Amygdala (tissue), 56 donors: Measurements from ENCODE around the gene QSOX1.
"Not testable (repeated sequence)": the region's sequence is repeated elsewhere in the genome, so short reads cannot be mapped to it uniquely, and the experiment has no call there.

ENCODE experiments used
- DNase-seq, 56 donors: peaks; one replicate each; lab custom pipeline; 2025; lab: John Stamatoyannopoulos, UW

The QSOX1 gene, protein sequence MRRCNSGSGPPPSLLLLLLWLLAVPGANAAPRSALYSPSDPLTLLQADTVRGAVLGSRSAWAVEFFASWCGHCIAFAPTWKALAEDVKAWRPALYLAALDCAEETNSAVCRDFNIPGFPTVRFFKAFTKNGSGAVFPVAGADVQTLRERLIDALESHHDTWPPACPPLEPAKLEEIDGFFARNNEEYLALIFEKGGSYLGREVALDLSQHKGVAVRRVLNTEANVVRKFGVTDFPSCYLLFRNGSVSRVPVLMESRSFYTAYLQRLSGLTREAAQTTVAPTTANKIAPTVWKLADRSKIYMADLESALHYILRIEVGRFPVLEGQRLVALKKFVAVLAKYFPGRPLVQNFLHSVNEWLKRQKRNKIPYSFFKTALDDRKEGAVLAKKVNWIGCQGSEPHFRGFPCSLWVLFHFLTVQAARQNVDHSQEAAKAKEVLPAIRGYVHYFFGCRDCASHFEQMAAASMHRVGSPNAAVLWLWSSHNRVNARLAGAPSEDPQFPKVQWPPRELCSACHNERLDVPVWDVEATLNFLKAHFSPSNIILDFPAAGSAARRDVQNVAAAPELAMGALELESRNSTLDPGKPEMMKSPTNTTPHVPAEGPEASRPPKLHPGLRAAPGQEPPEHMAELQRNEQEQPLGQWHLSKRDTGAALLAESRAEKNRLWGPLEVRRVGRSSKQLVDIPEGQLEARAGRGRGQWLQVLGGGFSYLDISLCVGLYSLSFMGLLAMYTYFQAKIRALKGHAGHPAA

DNA sequence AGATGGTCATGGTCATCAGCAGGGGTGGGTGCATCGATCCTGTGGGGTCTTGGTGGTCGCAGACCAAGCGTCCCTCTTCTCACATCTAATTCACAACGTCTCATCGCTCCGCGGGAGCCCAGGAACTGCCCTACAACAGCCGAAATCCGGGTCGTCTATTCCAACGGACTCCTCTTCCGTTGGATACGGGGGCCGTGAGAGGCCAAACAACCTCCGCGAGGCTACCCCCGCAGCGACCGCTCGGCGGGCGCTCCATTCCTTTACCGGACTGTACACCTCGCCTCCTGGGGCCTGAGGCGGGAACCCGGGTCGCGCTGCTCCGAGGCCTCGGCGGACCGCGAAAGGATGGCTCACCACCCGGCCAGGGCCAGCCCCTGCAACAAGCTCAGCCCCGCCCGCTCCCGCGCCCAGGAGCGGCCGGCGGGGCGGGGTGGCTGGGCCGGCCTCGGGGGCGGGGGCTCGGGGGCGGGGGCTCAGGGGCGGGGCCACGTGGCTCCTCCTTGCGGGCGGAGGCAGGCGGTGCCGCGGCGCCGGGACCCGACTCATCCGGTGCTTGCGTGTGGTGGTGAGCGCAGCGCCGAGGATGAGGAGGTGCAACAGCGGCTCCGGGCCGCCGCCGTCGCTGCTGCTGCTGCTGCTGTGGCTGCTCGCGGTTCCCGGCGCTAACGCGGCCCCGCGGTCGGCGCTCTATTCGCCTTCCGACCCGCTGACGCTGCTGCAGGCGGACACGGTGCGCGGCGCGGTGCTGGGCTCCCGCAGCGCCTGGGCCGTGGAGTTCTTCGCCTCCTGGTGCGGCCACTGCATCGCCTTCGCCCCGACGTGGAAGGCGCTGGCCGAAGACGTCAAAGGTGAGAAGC is at the start of gene QSOX1:
QSOX1 (plus strand) TSS at position 545 of the 857 bp plus-strand sequence; CDS start at position 584, 39 bp downstream.
- DNase-seq = peak; percentile 37 to 97 (median 86)

DNA sequence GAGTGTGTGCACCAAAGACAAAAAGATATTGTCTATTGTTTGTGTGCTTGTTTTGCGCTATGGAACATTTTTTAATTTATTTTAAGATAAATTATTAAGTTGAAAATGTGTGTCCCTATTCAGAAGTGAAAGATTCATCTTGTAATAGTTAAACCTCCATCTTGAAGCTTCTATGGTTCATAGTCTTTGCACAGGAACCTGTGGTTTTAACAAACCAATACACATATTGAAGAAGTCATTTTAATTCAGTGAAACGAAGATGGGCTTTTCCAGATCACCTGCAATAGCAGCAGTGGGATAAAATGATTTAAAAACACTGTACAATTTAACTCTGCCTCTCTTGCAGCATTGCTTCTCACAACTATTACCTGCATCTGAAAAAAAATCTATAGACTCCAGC is 42.6 kb upstream of the QSOX1 start:
- DNase-seq = no peak

DNA sequence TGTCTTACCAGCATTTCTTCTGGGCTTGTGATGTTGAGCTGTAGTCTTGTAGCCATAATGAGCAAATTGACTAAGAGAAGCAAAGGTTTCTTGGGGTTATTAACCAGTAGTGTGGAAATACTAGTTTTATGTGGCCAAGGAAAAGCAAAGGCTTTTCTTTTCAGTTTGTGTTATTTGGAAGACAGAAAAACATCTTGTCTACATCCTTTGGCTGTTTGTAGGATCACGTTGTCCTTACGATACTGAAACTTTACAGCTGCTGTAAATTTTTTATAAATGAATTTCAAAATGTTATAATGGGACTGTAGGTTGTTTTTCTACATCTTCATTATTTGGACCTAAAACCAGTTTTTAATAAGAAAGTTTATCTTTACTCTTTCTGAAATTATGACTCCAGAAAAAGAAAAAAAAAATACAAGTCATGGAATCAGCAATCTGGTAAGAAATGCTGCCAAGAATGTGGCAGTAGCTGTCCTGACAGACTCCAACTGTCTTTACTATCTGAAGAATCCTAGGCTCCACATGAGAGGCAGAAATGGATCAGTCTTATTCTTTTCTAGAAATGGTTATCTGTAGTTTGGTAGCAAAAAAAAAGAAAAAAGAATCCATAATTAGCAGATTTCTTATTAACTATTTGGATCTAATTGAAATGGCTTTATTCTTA is 41.6 kb upstream of the QSOX1 start:
- no peak for DNase-seq

DNA sequence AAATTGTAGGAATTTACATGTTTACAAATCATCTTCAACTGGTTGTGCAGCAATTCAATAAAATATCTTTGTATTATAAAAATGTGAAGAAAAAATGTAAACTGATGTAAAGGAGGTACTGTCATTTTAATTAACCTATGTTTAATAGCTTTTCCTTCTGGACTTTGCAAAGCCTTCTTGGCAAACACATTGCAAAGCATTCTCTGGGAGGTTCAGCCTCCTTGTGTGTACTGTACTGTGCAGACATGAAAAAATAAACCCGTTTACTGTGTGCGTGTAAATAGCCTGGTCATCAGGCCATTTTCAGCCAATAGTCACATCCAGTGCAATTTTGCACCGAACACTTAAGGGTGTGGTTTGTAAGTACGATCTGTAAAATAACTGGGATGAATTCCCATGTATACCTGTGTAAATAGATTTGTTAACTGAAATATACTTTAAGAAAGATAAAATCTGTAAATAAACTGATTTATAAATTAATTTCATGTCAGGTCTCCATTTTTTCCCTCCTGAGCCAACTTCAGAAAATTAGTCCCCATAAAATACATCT is 40.2 kb upstream of the QSOX1 start:
- DNase-seq = no peak

DNA sequence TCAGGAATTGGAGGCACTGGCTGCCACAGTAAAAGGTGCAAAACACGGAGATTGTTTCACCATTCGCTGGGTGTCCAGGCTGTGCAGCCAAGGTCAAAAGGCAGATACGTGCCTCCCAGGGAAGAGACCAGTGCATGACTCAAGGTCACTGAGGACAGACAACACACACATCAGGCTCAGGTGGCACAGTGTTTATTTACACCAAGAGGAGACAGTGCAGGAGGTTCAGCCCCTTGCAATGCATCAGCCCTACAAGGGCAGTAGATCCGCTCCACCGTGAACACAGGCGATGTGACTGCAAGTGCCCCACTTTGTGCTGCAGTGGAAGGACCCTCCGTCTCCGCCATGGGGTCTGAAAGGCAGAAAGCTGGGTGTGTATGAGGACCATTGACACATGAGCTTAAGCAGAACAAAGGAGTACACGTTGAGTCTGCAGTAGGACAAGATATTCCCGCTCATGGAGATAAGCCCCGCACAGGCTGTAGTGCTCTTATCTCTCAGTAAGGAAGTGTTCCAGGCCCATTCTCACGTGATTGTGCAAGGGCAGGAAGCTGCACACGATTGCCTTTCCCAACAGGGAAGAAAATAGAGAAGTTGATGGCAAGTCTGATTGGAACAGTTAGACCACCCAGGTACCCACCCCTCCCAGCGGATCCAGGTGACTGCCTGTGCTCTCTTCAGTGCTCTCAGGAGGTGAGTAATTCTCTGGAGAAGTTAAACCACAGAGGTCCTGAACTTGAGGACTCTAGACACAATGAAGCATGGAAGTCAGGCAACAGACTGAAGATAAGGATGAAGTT is 37.5 kb upstream of the QSOX1 start:
- no peak for DNase-seq

DNA sequence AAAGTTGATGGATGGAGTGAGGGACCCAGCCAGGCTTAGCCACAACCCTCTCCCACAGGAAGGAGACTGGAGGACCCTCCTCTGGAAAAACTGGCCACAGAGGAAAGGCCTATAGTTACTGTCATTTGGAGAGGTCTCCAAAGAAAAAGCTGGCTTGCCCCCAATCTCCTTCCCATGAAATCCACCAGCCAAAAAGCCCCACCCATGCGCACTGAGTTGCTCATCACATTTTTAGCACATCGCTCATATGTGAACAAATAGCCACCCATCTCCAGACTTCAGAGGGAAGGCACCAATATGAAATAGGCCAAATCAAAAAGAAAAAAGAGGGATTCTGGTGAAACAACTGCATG is 36.9 kb upstream of the QSOX1 start:
- DNase-seq = no peak

DNA sequence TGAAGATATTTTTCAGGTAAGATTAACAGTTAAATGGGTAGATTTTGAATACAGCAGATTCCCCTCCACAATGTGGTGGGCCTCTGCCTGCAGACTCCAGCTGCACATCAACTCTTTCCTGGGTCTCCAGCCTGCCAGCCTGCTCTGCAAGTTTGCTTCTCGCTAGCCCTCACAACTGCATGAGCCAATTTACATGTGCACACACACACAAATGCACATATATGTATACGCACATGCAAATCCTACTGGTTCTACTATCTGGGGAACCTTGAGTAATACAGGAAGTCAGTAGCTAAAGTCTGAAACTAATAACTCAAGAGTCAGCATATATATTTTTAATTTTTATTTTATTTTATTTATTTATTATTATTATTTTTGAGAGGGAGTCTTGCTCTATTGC is 34.8 kb upstream of the QSOX1 start:
- no peak for DNase-seq

DNA sequence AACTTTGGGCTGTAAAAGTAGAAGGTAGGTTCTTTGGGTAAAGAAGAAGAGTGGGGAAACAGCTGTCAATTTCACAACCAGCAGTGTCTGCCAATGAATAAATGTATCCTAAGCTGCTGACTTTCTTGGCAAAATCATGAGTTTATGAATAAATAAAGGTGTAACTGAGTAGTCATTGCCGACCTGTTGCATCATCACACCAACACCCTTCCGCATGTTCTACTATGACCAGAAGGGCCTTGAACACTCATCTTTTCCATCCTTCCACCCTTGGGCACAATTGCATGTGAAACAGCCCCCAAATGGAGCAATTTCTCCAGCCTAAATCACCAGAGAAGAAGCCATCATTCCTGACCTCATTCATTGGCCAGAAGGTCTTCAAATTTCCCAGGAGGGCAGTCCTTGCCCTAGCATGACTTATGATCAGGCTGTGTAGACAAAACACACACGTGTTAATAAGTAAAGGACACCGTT is 31.2 kb upstream of the QSOX1 start:
- no peak for DNase-seq

DNA sequence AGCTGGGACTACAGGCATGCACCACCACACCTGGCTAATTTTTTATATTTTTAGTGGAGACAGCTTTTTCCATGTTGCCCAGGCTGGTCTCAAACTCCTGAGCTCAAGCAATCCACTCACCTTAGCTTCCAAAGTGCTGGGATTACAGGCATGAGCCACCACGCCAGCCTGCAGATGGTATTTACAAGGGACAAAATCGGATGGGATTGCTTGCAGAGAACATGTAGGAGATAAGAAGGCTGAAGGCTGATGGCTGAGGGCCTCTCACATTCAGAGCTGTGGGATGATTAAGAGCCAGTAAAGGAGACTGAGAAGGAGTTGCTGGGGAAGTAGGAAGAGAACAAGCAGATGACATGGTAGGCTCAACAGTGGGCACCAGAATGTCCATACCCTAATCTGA is 24.0 kb upstream of the QSOX1 start:
- no peak for DNase-seq

DNA sequence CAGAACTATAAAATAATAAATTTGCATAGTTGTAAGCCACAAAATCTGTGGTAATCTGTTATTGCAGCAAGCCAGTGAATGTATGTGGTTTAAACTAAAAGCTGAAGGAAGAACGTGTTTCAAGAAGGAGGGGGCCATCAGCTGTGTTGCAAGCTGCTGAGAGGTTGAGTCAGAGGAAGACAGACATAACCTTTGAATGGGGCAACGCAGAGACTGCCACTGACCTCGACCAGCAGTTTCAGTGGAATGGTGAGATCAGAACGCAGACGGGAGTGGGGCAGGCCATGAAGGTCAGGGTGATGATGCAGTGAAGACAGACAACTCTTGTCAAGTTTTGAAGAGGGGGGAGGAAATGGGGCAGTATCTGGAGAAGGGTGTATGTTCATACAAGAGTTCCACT is 23.2 kb upstream of the QSOX1 start:
- no peak for DNase-seq

DNA sequence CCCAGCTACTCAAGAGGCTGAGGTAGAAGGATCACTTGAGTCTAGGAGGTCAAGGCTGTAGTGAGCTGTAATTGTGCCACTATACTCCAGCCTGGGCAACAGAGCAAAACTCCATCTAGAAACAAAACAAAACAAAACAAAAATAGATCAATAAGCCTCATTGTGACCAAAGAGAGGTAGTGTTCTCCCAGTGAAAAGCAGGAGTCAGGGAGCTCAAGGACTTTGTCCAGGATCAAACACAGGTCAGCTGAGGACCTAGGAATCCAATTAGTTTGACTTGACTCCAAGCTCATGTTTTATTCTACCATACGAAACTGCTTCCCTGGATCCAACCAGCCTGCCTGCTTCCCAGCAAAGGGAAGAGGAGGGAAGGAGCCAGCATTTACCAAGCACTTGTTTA is 21.5 kb upstream of the QSOX1 start:
- DNase-seq = no peak

DNA sequence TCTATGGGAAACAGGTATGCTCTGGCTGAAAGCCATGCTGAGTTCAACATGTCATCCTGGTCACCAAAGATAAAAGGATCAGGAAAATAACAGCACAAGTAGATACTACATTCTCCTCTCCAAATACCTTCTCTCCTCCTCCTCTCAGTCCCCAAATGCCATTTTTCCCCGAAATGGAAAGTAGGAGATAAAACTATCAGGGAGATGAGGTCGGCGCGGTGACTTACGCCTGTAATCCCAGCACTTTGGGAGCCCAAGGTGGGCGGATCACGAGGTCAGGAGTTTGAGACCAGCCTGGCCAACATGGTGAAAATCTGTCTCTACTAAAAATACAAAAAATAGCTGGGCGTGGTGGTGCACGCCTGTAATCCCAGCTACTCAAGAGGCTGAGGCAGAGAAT is 21.0 kb upstream of the QSOX1 start:
- DNase-seq = not testable (repeated sequence)

DNA sequence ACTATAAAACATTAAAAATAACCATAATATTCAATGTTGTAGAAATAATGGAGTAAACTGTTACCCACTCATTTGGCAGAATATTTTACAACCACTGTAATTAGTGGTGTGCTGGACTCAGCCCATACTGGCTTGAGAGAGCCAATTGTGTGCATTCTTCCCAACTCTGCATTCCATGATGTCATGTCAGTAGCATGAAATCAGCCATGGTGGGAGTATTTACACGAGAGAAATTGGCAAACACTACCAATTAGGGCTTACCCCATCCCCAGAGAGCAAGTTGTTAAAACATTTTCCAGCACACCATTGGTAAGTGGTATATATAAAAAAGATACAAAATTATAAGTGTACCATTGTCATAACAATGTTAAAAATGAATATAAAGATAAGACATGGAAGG is 19.1 kb upstream of the QSOX1 start:
- no peak for DNase-seq

DNA sequence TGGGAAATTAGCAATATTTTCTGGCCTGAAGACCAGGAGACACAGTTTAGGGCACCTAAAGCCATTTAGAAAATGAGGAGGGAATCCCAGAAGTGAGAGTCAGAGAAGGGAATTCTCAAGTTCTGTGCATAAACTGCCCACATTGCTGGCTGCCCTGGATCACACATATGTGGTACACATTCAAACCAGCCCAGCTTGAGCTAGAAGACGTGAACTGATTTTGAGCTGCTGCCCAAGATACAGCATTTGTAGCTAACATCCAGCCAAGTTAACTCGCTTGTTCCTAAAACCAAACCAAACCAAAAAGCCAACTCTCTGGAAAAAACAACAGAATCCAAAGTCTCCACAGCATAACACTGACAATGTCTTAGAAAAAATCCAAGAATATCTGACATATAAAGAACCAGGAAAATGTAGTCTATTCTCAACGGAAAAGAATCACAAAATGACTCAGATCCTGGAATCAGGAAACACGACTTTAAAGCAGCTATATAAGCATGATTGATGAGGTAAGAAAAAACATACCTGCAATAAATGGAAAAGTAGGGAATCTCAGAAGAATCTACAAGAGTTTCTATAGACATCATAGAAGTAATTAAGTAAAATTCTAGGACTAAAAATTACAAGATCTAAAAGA is 18.2 kb upstream of the QSOX1 start:
- no peak for DNase-seq

DNA sequence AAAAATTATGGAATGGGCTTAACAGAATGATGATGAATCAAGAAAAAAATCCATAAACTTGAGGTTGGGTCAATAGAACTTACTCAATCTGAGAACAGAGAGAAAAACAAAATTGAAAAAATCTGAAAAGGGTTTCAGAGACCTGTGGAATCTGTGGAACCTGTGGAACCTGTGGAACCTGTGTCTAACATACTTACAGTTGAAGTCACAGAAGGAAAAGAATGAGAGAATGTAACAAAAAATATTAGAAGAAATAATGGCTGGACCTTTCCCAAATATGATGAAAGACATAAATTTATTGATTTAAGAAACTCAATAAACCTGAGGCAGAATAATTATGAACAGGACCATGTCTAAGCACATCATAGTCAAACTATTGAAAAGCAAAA is 17.7 kb upstream of the QSOX1 start:
- DNase-seq = no peak

DNA sequence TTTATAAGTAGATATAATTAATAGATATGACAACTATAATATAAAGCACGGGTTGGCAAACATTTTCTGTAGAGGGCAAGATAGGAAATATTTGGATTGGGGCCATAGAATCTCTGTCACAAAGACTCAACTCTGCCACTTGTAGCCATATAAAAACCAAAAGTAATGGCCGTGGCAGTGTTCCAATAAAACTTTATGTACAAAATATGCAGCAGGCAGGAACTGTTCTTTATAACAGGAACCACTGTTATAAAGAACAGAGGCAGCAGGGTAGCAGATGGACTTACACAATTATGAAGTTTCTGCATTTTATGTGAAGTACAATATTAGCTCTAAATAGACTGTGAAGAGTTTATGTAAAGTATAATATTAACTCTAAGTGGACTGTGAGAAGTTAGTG is 16.9 kb upstream of the QSOX1 start:
- DNase-seq = no peak

DNA sequence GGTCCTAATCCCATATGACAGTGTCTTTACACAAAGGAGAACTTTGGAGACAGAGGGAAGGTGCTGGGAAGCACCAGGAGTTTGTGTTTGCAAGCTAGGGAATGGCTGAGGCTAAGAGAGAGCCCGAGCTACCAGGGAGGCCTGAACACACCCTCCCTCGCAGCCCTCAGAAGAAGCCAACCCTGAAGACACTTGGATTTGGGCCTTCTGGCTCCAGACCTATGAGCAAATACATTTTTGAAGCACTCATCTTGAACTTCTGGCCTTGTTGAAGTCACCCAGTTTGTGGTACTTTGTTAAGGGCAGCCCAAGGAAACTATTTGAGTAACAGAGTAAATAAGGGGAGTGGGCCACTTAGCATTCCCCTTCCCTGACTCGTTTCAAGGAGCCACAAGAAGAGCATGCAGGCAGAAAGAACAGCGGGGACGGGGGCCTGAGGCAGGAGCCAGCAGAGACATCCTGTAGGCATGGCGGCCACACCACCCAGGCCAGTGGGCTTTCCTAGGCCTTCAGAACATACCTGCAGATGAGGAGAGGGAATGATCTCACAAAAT is 13.2 kb upstream of the QSOX1 start:
- no peak for DNase-seq

DNA sequence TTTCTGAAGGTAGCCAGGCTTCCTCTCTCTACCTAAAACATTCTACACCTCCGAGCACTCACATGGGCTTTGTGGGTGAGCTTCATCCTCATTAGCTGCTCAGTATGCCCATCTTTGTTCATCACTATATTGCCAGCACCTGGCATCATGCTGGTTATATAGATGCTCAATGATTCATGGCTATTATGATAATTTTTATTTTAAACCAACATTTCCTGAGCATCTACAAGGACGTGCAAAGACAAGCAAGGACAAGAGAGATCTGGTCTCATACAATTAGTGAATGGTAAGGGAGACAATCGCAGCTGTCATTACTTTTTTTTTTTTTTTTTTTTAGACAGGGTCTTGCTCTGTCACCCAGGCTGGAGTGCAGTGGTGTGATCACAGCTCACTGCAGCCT is 11.3 kb upstream of the QSOX1 start:
- DNase-seq = no peak
